Measurements from ENCODE around the gene STRIT1. TPM values are rescaled to one million over a fixed set of nuclear protein-coding genes. Genes with fewer than 3 reads are reported as not detected.
"Not testable (repeated sequence)": the region's sequence is repeated elsewhere in the genome, so short reads cannot be mapped to it uniquely, and the experiment has no call there.

The STRIT1 gene
- total and polyA plus RNA-seq, 7 donors: 2.4 TPM; not detected in 6

GRCh38 chr3:155270485-155271342, 22.8 kb downstream of the STRIT1 start:
- no peaks in the 10 kb centered on the region for H3K27me3 ChIP-seq
- 72 to 79% methylated on average over 8 of the region's 8 CpGs for WGBS, 2 donors
- no peaks in the 10 kb centered on the region for H3K4me1 ChIP-seq
- intact Hi-C loops (cut with DNase I): no loop called here
- no peaks in the 10 kb centered on the region for H3K36me3 ChIP-seq
- no peak overlapping the region for H3K4me3 ChIP-seq
- no peaks in the 10 kb centered on the region for H3K9me3 ChIP-seq
- TF ChIP-seq EP300 (IDR thresholded peaks at IDR 0.05) (no peak), POLR2A (IDR thresholded peaks at IDR 0.05) (no peak), POLR2AphosphoS5 (IDR thresholded peaks at IDR 0.05) (no peak)
- TF ChIP-seq, protein P1, sequence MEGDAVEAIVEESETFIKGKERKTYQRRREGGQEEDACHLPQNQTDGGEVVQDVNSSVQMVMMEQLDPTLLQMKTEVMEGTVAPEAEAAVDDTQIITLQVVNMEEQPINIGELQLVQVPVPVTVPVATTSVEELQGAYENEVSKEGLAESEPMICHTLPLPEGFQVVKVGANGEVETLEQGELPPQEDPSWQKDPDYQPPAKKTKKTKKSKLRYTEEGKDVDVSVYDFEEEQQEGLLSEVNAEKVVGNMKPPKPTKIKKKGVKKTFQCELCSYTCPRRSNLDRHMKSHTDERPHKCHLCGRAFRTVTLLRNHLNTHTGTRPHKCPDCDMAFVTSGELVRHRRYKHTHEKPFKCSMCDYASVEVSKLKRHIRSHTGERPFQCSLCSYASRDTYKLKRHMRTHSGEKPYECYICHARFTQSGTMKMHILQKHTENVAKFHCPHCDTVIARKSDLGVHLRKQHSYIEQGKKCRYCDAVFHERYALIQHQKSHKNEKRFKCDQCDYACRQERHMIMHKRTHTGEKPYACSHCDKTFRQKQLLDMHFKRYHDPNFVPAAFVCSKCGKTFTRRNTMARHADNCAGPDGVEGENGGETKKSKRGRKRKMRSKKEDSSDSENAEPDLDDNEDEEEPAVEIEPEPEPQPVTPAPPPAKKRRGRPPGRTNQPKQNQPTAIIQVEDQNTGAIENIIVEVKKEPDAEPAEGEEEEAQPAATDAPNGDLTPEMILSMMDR (IDR thresholded peaks at IDR 0.05): no peak
- no peak for DNase-seq
- no peak overlapping the region for H3K27ac ChIP-seq

GRCh38 chr3:155270063-155270462, 23.4 kb downstream of the STRIT1 start:
- Histone ChIP-seq H3K27ac (no peak overlapping the region), H3K4me1 (no peaks in the 10 kb centered on the region), H3K9me3 (no peaks in the 10 kb centered on the region), H3K36me3 (no peaks in the 10 kb centered on the region), H3K4me3 (no peak overlapping the region), H3K27me3 (no peaks in the 10 kb centered on the region)
- WGBS, 2 donors: 79 to 89% methylated on average over 3 of the region's 3 CpGs
- intact Hi-C loops (cut with DNase I): no loop called here
- DNase-seq: no peak
- TF ChIP-seq POLR2A (IDR thresholded peaks at IDR 0.05) (no peak), POLR2AphosphoS5 (IDR thresholded peaks at IDR 0.05) (no peak), EP300 (IDR thresholded peaks at IDR 0.05) (no peak)
- TF ChIP-seq, protein P1 (IDR thresholded peaks at IDR 0.05): no peak

DNA sequence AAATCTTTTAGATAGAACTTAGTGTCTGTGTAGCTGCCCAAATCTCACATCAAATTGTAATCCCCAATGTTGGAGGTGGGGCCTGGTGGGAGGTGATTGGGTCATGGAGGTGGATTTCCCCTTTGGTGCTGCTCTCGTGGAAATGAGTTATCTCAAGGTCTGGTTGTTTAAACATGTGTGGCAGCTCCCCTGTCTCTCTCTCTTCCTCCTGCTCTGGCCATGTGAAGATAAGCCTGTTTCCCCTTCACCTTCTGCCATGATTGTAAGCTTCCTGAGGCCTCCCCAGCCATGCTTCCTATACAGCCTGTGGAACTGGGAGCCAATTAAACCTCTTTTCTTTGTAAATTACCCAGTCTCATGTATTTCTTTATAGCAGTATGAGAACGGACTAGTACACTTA, 30.6 kb downstream of the STRIT1 start:
- H3K36me3 ChIP-seq; H3K9me3 ChIP-seq; H3K27me3 ChIP-seq; H3K27ac ChIP-seq; H3K4me1 ChIP-seq; DNase-seq; intact Hi-C loops (cut with DNase I); H3K4me3 ChIP-seq: not testable (repeated sequence)
- WGBS, 2 donors: 63 to 71% methylated on average over 2 of the region's 2 CpGs

GRCh38 chr3:155262295-155262694, 31.2 kb downstream of the STRIT1 start:
- no peaks in the 10 kb centered on the region for H3K27me3 ChIP-seq
- no peaks in the 10 kb centered on the region for H3K9me3 ChIP-seq
- TF ChIP-seq, protein P1 (IDR thresholded peaks at IDR 0.05): no peak
- TF ChIP-seq EP300 (IDR thresholded peaks at IDR 0.05) (no peak), POLR2AphosphoS5 (IDR thresholded peaks at IDR 0.05) (no peak), POLR2A (IDR thresholded peaks at IDR 0.05) (no peak)
- no peaks in the 10 kb centered on the region for H3K4me1 ChIP-seq
- no peak overlapping the region for H3K4me3 ChIP-seq
- H3K27ac ChIP-seq: no peak overlapping the region
- H3K36me3 ChIP-seq: no peaks in the 10 kb centered on the region
- intact Hi-C loops (cut with DNase I): no loop called here
- 91 to 92% methylated on average over 1 of the region's 1 CpG for WGBS, 2 donors
- DNase-seq: no peak

DNA sequence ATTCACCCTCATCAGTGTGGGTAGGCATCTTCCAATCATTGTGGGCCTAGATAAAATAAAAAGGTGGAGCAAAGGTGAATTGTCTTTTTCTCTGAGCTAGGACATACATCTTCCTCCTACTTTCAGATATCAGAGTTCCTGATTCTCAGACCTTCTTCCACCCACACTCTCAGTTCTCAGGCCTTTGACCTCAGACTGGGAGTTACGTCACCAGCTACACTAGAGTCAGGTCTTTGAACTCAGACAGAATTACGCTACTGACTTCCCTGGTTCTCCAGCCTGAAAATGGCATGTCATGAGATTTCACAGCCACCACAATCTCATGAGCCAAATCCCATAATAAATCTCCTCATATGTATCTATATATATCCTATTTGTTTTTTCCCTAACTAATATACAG, 39.0 kb downstream of the STRIT1 start:
- H3K9me3 ChIP-seq: no peaks in the 10 kb centered on the region
- no peak overlapping the region for H3K27ac ChIP-seq
- H3K4me3 ChIP-seq: no peak overlapping the region
- H3K27me3 ChIP-seq: no peaks in the 10 kb centered on the region
- intact Hi-C loops (cut with DNase I): no loop called here
- TF ChIP-seq, protein P1 (IDR thresholded peaks at IDR 0.05): no peak
- TF ChIP-seq POLR2A (IDR thresholded peaks at IDR 0.05) (no peak), POLR2AphosphoS5 (IDR thresholded peaks at IDR 0.05) (no peak), EP300 (IDR thresholded peaks at IDR 0.05) (no peak)
- no peak for DNase-seq
- no peaks in the 10 kb centered on the region for H3K36me3 ChIP-seq
- WGBS, 2 donors: 81 to 88% methylated on average over 2 of the region's 2 CpGs
- H3K4me1 ChIP-seq: no peaks in the 10 kb centered on the region
